Activated gamma-delta T cell (primary cell): Measurements from ENCODE around the gene FREM1.

Experiments used
- DNase-seq: peaks from one replicate; lab custom pipeline; 2025; lab: John Stamatoyannopoulos, UW

The FREM1 gene

DNA sequence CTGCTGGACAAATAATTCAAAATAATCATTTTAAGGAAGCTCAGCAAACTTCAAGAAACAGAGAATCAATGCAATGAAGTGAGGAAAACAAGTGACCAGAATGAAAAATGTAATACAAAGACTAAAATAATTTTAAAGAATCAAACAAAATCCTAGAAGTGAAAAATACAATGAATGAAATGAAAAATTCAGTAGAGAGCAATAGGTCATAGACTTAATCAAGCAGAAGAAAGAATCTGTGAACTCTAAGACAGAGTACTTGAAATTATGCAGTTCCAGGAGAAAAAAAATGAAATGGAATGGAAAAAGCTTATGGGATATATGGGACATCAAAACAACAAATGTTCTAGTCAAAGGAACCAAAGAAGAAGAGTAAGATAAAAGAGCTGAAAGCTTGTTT is 205.1 kb downstream of the FREM1 start:
- DNase-seq: no peak

DNA sequence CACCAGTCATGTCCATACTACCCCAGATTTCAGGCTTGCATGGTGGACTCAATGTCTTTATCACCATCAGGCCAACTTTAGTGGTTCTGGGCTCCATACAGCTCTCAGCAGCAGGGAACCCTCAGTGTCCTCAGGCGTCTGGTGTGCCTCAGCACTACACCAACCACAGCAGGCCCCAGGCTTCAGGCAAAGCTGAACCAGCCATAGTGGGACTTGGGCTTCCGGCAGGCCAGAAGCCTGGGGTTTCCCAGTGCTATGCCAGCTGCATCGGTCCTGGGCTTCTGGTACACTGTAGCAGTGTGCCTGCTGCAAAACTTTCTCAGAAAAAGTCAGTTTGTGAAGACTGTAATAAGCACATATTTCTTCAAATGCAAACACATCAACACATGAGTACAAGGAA is 205.9 kb downstream of the FREM1 start:
- no peak for DNase-seq

- no peak for DNase-seq
Measured at GRCh38 chr9:14702200-14702720, 208.0 kb downstream of the FREM1 start.

GRCh38 chr9:14693251-14693861 is 216.9 kb downstream of the FREM1 start, which contains the start of gene ZDHHC21:
ZDHHC21 (minus strand) TSS chr9:14693432; CDS start chr9:14674340, 19,092 bp downstream.
- DNase-seq: peak; percentile 42

DNA sequence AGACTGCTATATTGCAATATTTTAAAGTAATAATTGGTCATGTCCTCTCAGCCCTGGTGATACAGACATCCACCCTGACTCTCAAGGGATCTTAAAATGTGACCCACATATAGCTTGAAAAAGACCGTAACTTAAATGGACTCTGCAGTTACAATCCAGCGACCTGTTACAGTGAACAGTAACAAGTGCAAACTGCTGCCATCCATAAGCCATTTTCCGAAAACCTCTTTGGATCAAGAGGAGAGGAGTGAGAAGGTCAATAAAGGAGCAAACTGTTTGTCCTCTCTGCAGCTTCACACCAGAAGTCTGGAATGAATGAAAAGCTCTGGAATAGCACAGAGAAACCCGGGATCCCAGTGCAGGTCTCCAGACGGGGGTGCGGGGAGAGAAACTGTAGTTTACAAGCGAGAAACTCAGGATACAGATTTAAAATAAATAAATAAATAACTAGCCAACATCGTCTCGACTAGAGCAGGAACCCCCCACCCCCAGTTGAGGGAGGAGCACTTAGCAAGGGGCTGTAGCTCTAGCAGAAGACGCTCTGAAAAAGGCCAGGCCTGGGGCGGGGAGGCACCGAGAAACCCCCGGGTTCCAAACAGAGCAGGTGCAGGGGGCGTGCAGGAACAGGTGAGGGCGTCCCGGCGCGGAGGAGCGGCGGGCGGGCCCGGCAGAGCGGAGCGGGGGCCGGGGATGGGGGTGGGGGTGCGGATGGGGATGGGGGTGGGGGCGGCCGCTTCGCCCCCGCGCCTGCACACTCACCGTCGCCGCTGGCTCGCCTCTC is 217.6 kb downstream of the FREM1 start:
- DNase-seq: no peak

GRCh38 chr9:14690948-14691730 is 219.1 kb downstream of the FREM1 start:
- DNase-seq: no peak

- DNase-seq: no peak
Measured at GRCh38 chr9:14687042-14687719, 223.0 kb downstream of the FREM1 start.

- DNase-seq: no peak
Measured at GRCh38 chr9:14686168-14686567, 224.1 kb downstream of the FREM1 start.
